GM12872 (cell line): ENCODE results near the gene SSNA1.

Experiments used
- TF ChIP-seq, protein P1 (sequence below): IDR thresholded peaks from 3 replicates; pipeline ENCODE4 v1.5.1; 2011; ENCODE audit warnings: low read depth, mild to moderate bottlenecking, low read length, moderate library complexity; ENCODE audit not compliant: insufficient read depth

Gene SSNA1

DNA sequence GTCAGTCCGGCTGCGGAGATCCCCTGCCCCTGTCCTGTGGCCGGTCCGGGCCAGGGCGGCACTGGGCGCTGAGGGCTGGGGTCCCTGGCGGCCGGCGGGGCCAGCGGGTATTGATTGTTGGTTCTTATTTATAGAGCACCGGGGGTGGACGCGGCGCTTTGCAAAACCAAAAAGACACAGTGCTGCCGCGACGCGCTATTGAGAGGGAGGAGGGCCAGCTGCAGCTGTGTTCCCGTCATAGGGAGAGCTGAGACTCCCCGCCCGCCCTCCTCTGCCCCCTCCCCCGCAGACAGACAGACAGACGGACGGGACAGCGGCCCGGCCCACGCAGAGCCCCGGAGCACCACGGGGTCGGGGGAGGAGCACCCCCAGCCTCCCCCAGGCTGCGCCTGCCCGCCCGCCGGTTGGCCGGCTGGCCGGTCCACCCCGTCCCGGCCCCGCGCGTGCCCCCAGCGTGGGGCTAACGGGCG, 21.2 kb upstream of the SSNA1 start:
- TF ChIP-seq, protein P1, sequence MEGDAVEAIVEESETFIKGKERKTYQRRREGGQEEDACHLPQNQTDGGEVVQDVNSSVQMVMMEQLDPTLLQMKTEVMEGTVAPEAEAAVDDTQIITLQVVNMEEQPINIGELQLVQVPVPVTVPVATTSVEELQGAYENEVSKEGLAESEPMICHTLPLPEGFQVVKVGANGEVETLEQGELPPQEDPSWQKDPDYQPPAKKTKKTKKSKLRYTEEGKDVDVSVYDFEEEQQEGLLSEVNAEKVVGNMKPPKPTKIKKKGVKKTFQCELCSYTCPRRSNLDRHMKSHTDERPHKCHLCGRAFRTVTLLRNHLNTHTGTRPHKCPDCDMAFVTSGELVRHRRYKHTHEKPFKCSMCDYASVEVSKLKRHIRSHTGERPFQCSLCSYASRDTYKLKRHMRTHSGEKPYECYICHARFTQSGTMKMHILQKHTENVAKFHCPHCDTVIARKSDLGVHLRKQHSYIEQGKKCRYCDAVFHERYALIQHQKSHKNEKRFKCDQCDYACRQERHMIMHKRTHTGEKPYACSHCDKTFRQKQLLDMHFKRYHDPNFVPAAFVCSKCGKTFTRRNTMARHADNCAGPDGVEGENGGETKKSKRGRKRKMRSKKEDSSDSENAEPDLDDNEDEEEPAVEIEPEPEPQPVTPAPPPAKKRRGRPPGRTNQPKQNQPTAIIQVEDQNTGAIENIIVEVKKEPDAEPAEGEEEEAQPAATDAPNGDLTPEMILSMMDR = no peak

DNA sequence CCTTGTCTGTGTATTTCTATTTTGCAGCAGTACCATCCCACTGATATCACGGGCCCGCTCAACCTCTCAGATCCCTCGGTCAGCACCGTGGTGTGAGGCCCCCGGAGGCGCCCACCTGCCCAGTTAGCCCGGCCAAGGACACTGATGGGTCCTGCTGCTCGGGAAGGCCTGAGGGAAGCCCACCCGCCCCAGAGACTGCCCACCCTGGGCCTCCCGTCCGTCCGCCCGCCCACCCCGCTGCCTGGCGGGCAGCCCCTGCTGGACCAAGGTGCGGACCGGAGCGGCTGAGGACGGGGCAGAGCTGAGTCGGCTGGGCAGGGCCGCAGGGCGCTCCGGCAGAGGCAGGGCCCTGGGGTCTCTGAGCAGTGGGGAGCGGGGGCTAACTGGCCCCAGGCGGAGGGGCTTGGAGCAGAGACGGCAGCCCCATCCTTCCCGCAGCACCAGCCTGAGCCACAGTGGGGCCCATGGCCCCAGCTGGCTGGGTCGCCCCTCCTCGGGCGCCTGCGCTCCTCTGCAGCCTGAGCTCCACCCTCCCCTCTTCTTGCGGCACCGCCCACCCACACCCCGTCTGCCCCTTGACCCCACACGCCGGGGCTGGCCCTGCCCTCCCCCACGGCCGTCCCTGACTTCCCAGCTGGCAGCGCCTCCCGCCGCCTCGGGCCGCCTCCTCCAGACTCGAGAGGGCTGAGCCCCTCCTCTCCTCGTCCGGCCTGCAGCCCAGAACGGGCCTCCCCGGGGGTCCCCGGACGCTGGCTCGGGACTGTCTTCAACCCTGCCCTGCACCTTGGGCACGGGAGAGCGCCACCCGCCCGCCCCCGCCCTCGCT, 20.5 kb upstream of the SSNA1 start:
- TF ChIP-seq, protein P1 = no peak

DNA sequence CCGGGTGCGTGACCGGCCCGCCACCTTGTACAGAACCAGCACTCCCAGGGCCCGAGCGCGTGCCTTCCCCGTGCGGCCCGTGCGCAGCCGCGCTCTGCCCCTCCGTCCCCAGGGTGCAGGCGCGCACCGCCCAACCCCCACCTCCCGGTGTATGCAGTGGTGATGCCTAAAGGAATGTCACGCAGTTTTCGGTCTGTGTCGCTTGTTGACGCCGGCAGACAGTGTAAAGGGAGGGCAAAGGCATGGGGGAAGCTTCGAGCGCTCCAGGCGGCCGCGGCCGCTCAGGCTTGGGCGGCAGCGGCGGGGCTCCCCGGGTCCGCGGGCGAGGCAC, 19.9 kb upstream of the SSNA1 start:
- TF ChIP-seq, protein P1 = no peak

DNA sequence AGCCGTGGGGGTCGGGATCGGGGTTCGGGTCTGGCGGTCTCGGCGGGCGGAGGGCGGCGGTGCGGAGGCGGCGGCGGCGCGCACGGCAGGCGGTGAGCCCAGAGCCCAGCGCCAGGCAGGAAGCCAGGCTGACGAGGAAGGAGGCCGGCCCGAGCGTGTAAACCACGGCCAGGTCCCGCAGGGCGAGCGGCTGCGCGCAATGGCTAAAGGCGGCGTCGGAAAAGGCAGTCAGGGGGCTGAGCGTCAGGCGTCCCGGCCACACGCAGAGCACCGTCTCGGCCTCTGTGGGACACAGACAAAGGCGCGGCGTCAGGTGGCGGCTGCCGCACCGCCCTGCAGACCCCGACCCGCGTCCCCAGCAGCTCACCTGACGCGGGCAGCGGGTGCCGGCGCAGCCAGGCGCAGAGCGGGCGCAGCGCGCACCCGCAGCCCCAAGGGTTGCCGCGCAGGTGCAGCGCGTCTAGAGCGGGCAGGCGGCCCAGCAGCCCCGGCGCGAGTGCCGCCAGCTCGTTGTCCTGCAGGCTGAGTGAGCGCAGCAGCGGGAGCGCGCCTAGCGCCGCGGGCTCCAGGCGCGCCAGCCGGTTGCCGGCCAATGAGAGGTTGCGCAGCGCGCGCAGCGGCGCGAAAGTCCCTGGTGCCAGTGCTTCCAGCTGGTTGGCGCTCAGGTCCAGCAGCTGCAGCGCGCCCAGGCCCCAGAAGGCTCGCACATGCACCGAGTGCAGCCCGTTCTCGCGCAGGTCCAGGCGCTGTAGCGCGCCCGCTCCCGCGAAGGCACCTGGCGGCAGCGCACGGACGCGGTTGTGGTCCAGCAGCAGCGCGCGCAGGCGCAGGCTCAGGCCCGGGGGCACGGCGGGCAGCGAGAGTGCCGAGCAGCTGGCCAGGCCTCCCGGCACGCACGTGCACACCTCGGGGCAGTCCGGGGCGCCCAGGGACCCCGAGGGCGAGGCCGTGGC, 19.3 kb upstream of the SSNA1 start:
- TF ChIP-seq, protein P1 = no peak

DNA sequence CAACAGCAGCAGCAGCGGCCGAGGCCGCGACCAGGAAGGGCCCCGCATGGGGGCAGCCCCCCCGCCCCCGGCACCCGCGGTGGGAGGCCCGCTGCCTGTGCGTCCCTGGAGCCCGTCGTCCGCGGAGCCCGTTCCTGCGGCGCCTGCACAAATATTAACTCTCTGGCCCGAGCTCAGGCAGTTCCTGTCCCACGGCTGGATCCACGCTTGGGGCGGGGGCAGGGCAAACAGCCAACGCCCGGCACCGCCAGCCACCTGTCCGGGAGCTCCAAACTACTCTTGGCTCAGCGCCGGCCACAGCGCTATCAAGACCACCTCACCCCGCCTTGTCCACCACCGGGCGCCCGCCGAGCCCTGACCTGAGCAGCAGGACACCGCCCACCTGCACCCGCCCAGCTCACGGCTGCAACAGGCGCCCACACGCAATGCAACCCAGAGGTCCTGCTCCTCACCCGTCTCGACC, 18.5 kb upstream of the SSNA1 start, which contains the start of gene LRRC26:
Gene LRRC26 (minus strand): TSS at position 156 of the 463 bp plus-strand sequence. CDS start 108 bp downstream, at position 48.
- TF ChIP-seq, protein P1 = no peak

DNA sequence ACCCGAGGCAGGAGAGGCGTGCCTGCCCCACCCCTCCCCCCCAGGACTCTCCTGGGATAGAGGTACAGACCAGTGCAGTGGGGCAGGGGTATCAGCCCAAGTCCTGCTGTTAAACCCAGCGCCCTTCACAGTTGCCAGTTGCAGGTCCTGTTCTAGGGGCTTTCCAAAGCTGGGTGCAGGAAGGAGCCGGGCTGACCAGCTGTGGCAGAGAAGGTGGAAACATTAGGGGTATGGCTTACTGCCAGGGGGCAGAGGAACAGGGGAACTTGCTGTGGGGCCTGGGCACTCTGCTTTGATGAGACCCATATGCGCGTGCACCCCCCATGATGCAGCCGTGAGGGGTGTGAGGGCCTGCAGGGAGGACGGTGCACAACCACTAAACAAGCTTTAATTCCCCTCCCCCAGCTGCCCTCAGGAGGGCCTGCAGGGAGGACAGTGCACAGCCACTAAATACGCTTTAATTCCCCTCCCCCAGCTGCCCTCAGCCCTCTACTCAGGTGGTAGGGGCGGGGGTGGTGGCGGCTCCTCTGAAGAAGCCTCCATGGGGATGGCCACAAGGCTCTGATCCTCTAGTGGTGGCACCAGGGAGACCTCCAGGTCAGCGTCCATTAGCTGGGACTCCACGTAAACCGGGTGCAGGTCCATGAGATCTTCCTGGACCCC, 17.9 kb upstream of the SSNA1 start:
- TF ChIP-seq, protein P1 = no peak
